Thoracic aorta (tissue), 2 donors: Measurements from ENCODE around the gene ZNF23. TPM values are rescaled to one million over a fixed set of nuclear protein-coding genes. Genes with fewer than 3 reads are reported as not detected.

ENCODE experiments used
- ATAC-seq: fragments of 150-250 bp; one replicate; pipeline ENCODE4 v1.8.0; 2017; ENCODE audit warnings: low read depth; ENCODE audit not compliant: insufficient number of reproducible peaks, low FRiP score
- DNase-seq: peaks from one replicate; pipeline ENCODE4 v3.0.0-alpha.2; 2020; ENCODE audit warnings: low spot score
- H3K27ac ChIP-seq, 2 donors: fragments of 200-600 bp; sonication (generic); 1 replicate in 1 of 2; 2 replicates in 1 of 2; pipeline ENCODE4 v1.5.1; 2016; ENCODE audit warnings: mild to moderate bottlenecking in 2 of 2, moderate library complexity in 2 of 2
- H3K27me3 ChIP-seq: fragments of 200-600 bp; sonication (generic); replicated peaks from 2 replicates; pipeline ENCODE4 v1.6.0; 2016; ENCODE audit warnings: mild to moderate bottlenecking; ENCODE audit not compliant: insufficient read depth
- H3K36me3 ChIP-seq: fragments of 200-600 bp; sonication (generic); one replicate; pipeline ENCODE4 v1.5.1; 2016
- H3K4me1 ChIP-seq, 2 donors: fragments of 200-600 bp; sonication (generic); 1 replicate in 1 of 2; 2 replicates in 1 of 2; pipeline versions ENCODE4 v1.5.1 to v1.6.0; 2016; ENCODE audit warnings: low read depth in 2 of 2, mild to moderate bottlenecking in 1 of 2; ENCODE audit not compliant: control insufficient read depth in 1 of 2
- H3K4me3 ChIP-seq: fragments of 200-600 bp; sonication (generic); 2 replicates; pipeline ENCODE4 v1.5.1; 2016; ENCODE audit warnings: mild to moderate bottlenecking
- H3K9me3 ChIP-seq: fragments of 200-600 bp; sonication (generic); 2 replicates; pipeline ENCODE4 v1.5.1; 2016
- total RNA-seq, 2 donors: library from RNA; depleted of rRNA; stranded (reverse); fragments of >200 nt; gene quantifications; one replicate each; pipeline versions ENCODE4 v1.1.0 to v1.2.3, GENCODE V29; 2016
- TF ChIP-seq, protein P1 (sequence below): fragments of 200-600 bp; sonication (generic); IDR thresholded peaks from one replicate; pipeline ENCODE4 v1.5.1; 2019; ENCODE audit warnings: antibody characterized with exemption

Gene ZNF23
- total RNA-seq, 2 donors from 2014 or later, result 3.9 to 10.1 TPM

- Histone ChIP-seq H3K4me3 (no peak overlapping the region), H3K4me1 (no peaks in the 10 kb centered on the region), H3K36me3 (no peaks in the 10 kb centered on the region), H3K27me3 (no peaks in the 10 kb centered on the region), H3K9me3 (no peaks in the 10 kb centered on the region), H3K27ac (no peak overlapping the region)
- TF ChIP-seq, protein P1, sequence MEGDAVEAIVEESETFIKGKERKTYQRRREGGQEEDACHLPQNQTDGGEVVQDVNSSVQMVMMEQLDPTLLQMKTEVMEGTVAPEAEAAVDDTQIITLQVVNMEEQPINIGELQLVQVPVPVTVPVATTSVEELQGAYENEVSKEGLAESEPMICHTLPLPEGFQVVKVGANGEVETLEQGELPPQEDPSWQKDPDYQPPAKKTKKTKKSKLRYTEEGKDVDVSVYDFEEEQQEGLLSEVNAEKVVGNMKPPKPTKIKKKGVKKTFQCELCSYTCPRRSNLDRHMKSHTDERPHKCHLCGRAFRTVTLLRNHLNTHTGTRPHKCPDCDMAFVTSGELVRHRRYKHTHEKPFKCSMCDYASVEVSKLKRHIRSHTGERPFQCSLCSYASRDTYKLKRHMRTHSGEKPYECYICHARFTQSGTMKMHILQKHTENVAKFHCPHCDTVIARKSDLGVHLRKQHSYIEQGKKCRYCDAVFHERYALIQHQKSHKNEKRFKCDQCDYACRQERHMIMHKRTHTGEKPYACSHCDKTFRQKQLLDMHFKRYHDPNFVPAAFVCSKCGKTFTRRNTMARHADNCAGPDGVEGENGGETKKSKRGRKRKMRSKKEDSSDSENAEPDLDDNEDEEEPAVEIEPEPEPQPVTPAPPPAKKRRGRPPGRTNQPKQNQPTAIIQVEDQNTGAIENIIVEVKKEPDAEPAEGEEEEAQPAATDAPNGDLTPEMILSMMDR, result no peak
- no peak for ATAC-seq
- DNase-seq, result no peak
Observed at GRCh38 chr16:71426069-71426879, 35.8 kb downstream of the ZNF23 start.

DNA sequence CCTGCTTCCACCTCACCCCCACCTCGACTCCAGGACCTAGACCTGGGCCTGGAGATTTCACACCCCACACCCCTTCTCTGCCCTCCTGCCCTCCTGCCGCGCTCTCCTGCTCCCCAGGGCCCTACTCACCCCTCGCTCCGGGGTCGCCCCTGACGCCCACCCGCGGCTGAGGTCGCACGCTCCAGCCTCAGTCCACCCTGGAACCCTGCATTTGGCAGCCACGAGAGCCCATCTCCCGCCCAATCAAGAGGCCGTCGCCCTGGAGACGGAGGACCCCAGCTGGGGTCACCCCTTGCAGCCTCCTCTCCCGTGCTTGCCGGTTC, 36.3 kb downstream of the ZNF23 start:
- no peaks in the 10 kb centered on the region for H3K36me3 ChIP-seq
- TF ChIP-seq, protein P1, result no peak
- H3K27me3 ChIP-seq, result no peaks in the 10 kb centered on the region
- no peak for ATAC-seq
- no peak overlapping the region for H3K27ac ChIP-seq
- H3K9me3 ChIP-seq, result no peaks in the 10 kb centered on the region
- H3K4me1 ChIP-seq, result no peaks in the 10 kb centered on the region
- H3K4me3 ChIP-seq, result no peak overlapping the region
- no peak for DNase-seq

GRCh38 chr16:71424626-71425025, 37.4 kb downstream of the ZNF23 start:
- ATAC-seq (no peak), DNase-seq (no peak)
- H3K27ac ChIP-seq, result no peak overlapping the region
- H3K4me3 ChIP-seq, result no peak overlapping the region
- no peaks in the 10 kb centered on the region for H3K27me3 ChIP-seq
- TF ChIP-seq, protein P1, result no peak
- no peaks in the 10 kb centered on the region for H3K4me1 ChIP-seq
- no peaks in the 10 kb centered on the region for H3K9me3 ChIP-seq
- H3K36me3 ChIP-seq, result no peaks in the 10 kb centered on the region

GRCh38 chr16:71423865-71424264, 38.2 kb downstream of the ZNF23 start:
- Histone ChIP-seq H3K4me1 (no peaks in the 10 kb centered on the region), H3K27me3 (no peaks in the 10 kb centered on the region), H3K9me3 (no peaks in the 10 kb centered on the region), H3K27ac (no peak overlapping the region), H3K4me3 (no peak overlapping the region), H3K36me3 (no peaks in the 10 kb centered on the region)
- ATAC-seq (no peak), DNase-seq (no peak)
- TF ChIP-seq, protein P1, result no peak

DNA sequence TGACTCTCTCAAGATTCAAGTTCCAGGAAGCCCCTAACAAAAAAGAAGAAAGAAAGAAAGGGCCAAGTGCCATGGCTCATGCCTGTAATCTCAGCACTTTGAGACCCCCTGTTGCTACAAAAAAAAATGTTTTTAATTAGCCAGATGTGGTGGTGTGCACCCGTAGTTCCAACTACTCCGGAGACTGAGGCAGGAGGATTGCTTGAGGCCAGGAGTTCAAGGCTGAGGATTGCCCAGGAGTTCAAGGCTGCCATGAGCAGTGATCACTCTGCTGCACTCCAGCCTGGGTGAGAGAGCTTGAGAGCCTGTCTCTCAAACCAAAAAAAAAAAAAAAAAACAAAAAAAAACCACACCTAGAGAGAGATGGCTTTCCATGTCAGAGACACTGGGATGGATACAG, 39.0 kb downstream of the ZNF23 start:
- Histone ChIP-seq H3K9me3 (no peaks in the 10 kb centered on the region), H3K27me3 (no peaks in the 10 kb centered on the region), H3K4me1 (no peaks in the 10 kb centered on the region), H3K4me3 (no peak overlapping the region), H3K36me3 (no peaks in the 10 kb centered on the region), H3K27ac (no peak overlapping the region)
- no peak for ATAC-seq
- no peak for DNase-seq
- TF ChIP-seq, protein P1, result no peak
